ENCODE results near the gene RAB32. TPM values are rescaled to one million over a fixed set of nuclear protein-coding genes. Genes with fewer than 3 reads are reported as not detected.
"Not testable (repeated sequence)": the region's sequence is repeated elsewhere in the genome, so short reads cannot be mapped to it uniquely, and the experiment has no call there.

Gene RAB32
- total RNA-seq, 6 experiments from 2014 or later, result 71.9 to 87.6 (median 74.3) TPM

DNA sequence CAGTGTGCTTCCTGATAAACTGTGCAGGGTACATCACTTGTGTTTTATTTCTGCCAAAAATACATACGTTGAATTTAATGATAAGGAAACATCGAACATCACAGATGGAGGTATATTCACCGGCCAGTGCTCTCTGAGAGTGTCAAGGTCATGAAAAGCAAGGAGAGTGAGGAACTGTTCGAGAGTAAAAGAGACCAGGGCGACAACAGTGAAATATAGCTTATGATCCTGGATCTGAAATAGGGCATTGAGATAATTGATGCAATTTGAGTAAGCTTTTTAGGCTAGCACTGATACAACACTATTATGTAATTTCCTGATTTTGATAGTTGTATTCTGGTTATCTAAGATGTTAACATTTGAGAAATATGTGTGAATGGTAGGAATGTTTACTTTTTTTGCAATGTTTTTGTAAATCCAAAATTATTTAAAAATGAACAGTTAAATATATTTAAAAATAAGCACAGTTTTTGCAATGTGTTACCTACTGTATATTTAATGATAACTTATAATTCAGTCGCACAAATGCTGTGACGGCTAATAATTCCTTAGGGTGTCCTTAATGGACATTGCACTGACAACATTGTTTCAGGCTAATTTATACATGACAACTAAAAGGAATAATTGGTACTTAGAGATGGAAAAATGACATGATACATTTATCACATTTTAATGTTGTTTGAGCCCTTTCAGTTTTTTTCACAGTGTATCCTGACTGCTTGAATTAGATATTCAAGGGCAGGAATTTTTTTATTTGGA lies 9.9 kb downstream of the RAB32 start:
- Mint-ChIP-seq H3K36me3 (ENCODE audit: low read depth) (peaks cover 44% of the 10 kb centered on the region), H3K27ac (peak overlapping the region; percentile 6; the same call in 1 of the 2 replicates), H3K9me3 (no peaks in the 10 kb centered on the region), H3K4me1 (ENCODE audit: low read depth) (peaks cover 42% of the 10 kb centered on the region), H3K4me3 (no peak overlapping the region), H3K27me3 (ENCODE audit: insufficient read depth) (no peaks in the 10 kb centered on the region)
- TF ChIP-seq, protein P1, sequence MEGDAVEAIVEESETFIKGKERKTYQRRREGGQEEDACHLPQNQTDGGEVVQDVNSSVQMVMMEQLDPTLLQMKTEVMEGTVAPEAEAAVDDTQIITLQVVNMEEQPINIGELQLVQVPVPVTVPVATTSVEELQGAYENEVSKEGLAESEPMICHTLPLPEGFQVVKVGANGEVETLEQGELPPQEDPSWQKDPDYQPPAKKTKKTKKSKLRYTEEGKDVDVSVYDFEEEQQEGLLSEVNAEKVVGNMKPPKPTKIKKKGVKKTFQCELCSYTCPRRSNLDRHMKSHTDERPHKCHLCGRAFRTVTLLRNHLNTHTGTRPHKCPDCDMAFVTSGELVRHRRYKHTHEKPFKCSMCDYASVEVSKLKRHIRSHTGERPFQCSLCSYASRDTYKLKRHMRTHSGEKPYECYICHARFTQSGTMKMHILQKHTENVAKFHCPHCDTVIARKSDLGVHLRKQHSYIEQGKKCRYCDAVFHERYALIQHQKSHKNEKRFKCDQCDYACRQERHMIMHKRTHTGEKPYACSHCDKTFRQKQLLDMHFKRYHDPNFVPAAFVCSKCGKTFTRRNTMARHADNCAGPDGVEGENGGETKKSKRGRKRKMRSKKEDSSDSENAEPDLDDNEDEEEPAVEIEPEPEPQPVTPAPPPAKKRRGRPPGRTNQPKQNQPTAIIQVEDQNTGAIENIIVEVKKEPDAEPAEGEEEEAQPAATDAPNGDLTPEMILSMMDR (IDR thresholded peaks at IDR 0.05), result no peak
- no peak for DNase-seq

DNA sequence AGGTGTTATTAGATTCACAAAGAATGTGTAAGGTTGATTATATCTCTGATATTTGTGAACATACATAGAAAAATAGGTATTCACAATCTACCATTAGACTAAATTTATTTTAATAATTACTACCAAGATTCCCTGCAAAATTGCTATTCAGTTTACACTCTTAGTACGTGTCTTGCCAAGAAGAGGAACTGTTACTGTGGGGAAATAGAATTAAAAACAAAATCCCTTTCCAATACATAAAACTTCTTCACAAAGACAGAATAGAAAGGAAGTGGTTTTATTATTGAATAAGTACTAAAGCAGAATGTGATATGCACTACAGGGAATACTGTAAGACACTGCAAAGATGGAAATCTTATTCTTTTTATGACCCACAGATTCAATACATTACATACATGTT lies 17.0 kb downstream of the RAB32 start:
- no peaks in the 10 kb centered on the region for H3K27me3 Mint-ChIP-seq (ENCODE audit: insufficient read depth)
- no peak for DNase-seq
- H3K4me1 Mint-ChIP-seq (ENCODE audit: low read depth), result no peaks in the 10 kb centered on the region
- H3K4me3 Mint-ChIP-seq, result no peak overlapping the region
- H3K27ac Mint-ChIP-seq, result no peak overlapping the region
- TF ChIP-seq, protein P1 (IDR thresholded peaks at IDR 0.05), result no peak
- H3K36me3 Mint-ChIP-seq (ENCODE audit: low read depth), result no peaks in the 10 kb centered on the region; the same call in 1 of the 2 replicates
- H3K9me3 Mint-ChIP-seq, result no peaks in the 10 kb centered on the region

DNA sequence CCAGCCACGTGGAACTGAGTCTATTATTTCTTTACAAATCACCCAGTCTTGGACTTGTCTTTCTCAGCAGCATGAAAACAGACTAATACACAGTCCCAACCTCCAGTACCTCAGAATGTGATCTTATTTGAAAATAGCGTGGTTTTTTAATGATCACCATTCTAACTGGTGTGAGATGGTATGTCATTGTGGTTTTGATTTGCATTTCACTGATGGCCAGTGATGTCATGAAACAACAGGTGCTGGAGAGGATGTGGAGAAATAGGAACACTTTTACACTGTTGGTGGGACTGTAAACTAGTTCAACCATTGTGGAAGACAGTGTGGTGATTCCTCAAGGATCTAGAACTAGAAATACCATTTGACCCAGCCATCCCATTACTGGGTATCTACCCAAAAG lies 23.0 kb downstream of the RAB32 start:
- not testable (repeated sequence) for DNase-seq; H3K27ac Mint-ChIP-seq; H3K27me3 Mint-ChIP-seq (ENCODE audit: insufficient read depth); H3K36me3 Mint-ChIP-seq (ENCODE audit: low read depth); H3K4me1 Mint-ChIP-seq (ENCODE audit: low read depth); H3K4me3 Mint-ChIP-seq; H3K9me3 Mint-ChIP-seq

DNA sequence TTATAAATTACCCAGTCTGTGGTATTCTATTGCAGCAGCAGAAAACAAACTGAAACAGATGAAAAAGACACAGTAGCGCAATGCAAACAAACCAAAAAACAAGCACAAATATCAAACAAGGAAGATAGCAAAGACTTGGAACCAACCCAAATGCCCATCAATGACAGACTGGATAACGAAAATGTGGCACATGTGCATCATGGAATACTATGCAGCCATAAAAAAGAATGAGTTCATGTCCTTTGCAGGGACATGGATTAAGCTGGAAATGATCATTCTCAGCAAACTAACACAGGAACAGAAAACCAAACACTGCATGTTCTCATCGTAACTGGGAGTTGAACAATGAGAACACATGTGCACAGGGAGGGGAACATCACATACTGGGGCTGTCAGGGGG lies 25.0 kb downstream of the RAB32 start:
- H3K4me1 Mint-ChIP-seq (ENCODE audit: low read depth); H3K9me3 Mint-ChIP-seq; DNase-seq; H3K36me3 Mint-ChIP-seq (ENCODE audit: low read depth); H3K27ac Mint-ChIP-seq; H3K27me3 Mint-ChIP-seq (ENCODE audit: insufficient read depth); H3K4me3 Mint-ChIP-seq: not testable (repeated sequence)

DNA sequence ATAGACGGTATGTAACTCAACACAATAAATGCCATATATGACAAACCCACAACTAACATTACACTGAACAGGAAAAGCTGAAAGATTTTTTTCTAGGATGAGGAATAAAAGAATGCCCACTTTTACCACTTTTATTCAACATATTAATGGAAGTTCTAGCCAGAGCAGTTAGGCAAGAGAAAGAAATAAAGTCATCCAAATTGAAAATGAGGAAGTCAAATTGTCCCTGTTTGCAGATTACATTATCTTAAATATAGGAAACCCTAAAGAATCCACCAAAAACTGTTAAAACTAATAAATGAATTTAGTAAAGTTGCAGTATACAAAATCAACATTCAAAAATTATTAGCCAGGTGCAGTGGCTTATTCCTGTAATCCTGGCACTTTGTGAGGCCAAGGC lies 30.6 kb downstream of the RAB32 start:
- peaks cover 2% of the 10 kb centered on the region; the same call in 1 of the 2 replicates for H3K27me3 Mint-ChIP-seq (ENCODE audit: insufficient read depth)
- H3K27ac Mint-ChIP-seq, result no peak overlapping the region
- DNase-seq, result no peak
- H3K36me3 Mint-ChIP-seq (ENCODE audit: low read depth), result no peaks in the 10 kb centered on the region
- no peak overlapping the region for H3K4me3 Mint-ChIP-seq
- H3K4me1 Mint-ChIP-seq (ENCODE audit: low read depth), result no peaks in the 10 kb centered on the region
- TF ChIP-seq, protein P1 (IDR thresholded peaks at IDR 0.05), result no peak
- no peaks in the 10 kb centered on the region for H3K9me3 Mint-ChIP-seq

DNA sequence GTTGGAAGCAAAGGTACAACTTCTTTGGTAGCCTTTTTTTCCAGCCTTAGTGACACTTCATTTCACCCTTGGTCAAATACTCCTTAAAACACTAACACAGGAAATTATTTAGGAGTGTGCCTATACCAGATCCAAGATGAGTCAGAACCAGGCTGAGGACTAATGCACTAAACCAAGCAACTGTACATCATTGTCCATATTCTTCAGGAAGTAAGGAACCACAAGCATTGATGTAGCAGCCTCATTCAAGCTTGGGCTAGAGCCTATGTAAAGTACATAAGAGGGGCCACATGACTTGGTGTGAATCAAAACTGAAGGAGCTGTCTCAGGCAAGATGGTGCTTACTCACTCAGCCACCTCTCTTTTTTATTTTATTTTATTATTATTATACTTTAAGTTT lies 34.4 kb downstream of the RAB32 start:
- Mint-ChIP-seq H3K4me3 (no peak overlapping the region), H3K27ac (no peak overlapping the region)
- DNase-seq, result no peak

More for the DNA sequence above, 34.4 kb downstream of the RAB32 start:
- no peaks in the 10 kb centered on the region for H3K4me1 Mint-ChIP-seq (ENCODE audit: low read depth)
- H3K36me3 Mint-ChIP-seq (ENCODE audit: low read depth), result no peaks in the 10 kb centered on the region
- H3K9me3 Mint-ChIP-seq, result no peaks in the 10 kb centered on the region
- H3K27me3 Mint-ChIP-seq (ENCODE audit: insufficient read depth), result peaks cover 2% of the 10 kb centered on the region; the same call in 1 of the 2 replicates
- TF ChIP-seq, protein P1 (IDR thresholded peaks at IDR 0.05), result no peak
